PC-9 (cell line): Measurements from ENCODE around the gene BFSP2. TPM values are rescaled to one million over a fixed set of nuclear protein-coding genes. Genes with fewer than 3 reads are reported as not detected.

ENCODE experiments used
- BruUV-seq: library from RNA; stranded (reverse); fragments of 400-500 nt; replicated peaks from 2 replicates; lab custom pipeline; 2021; lab: Mats Ljungman, UMichigan
- CTCF ChIA-PET: fragments of 300-600 bp; sonication (Branson Sonifier 250); formaldehyde crosslinking; loops from one replicate; lab custom pipeline; 2022; ENCODE audit warnings: antibody characterized with exemption; lab: Charles Lee
- POLR2A ChIA-PET: fragments of 300-600 bp; sonication (Branson Sonifier 250); formaldehyde crosslinking; loops from one replicate; lab custom pipeline; 2022; ENCODE audit warnings: antibody characterized with exemption; ENCODE audit not compliant: unreplicated experiment; lab: Charles Lee
- DNase-seq, 2 experiments: peaks; one replicate each; pipeline versions ENCODE4 v3.0.0 to v3.0.0-alpha.2; 2015 to 2022; ENCODE audit warnings: mixed read lengths in 1 of 2
- H2AFZ ChIP-seq: fragments of 200-600 bp; sonication (generic); 2 replicates; pipeline ENCODE4 v1.8.1; 2017; ENCODE audit warnings: antibody characterized with exemption
- H3F3A ChIP-seq: fragments of 200-600 bp; sonication (generic); 2 replicates; pipeline ENCODE4 v1.8.1; 2017; ENCODE audit warnings: antibody characterized with exemption, mild to moderate bottlenecking, low read depth; ENCODE audit not compliant: insufficient read depth
- H3K27ac ChIP-seq: fragments of 200-600 bp; sonication (generic); 2 replicates; pipeline ENCODE4 v1.6.1; 2016; ENCODE audit warnings: mixed run types
- H3K27me3 ChIP-seq: fragments of 200-600 bp; sonication (generic); 2 replicates; pipeline ENCODE4 v1.6.1; 2016; ENCODE audit warnings: low read depth, mixed run types; ENCODE audit not compliant: insufficient read depth
- H3K36me3 ChIP-seq: fragments of 200-600 bp; sonication (generic); 2 replicates; pipeline ENCODE4 v1.6.1; 2016; ENCODE audit warnings: low read depth, mixed run types
- H3K4me1 ChIP-seq: fragments of 200-600 bp; sonication (generic); replicated peaks from 2 replicates; pipeline ENCODE4 v1.6.1; 2016; ENCODE audit warnings: mixed run types; ENCODE audit not compliant: insufficient read depth
- H3K4me2 ChIP-seq: fragments of 200-600 bp; sonication (generic); 2 replicates; pipeline ENCODE4 v1.6.1; 2017; ENCODE audit warnings: mixed run types
- H3K4me3 ChIP-seq: fragments of 200-600 bp; sonication (generic); 2 replicates; pipeline ENCODE4 v1.6.1; 2016; ENCODE audit warnings: mixed run types
- H3K79me2 ChIP-seq: fragments of 200-600 bp; sonication (generic); 2 replicates; pipeline ENCODE4 v1.6.1; 2017; ENCODE audit warnings: low read depth, mixed run types
- H3K9me2 ChIP-seq: fragments of 200-600 bp; sonication (generic); 2 replicates; pipeline ENCODE4 v1.8.1; 2017; ENCODE audit warnings: mild to moderate bottlenecking; ENCODE audit not compliant: insufficient read depth
- H3K9me3 ChIP-seq: fragments of 200-600 bp; sonication (generic); 2 replicates; pipeline ENCODE4 v1.8.1; 2016; ENCODE audit warnings: low read depth; ENCODE audit not compliant: insufficient read depth
- H4K20me1 ChIP-seq: fragments of 200-600 bp; sonication (generic); 2 replicates; pipeline ENCODE4 v1.8.1; 2017; ENCODE audit not compliant: insufficient read depth
- CTCF ChIP-seq: fragments of 200-600 bp; sonication (generic); conservative IDR thresholded peaks from 2 replicates; pipeline ENCODE4 v1.6.1; 2017; ENCODE audit warnings: mixed run types, antibody characterized with exemption, mild to moderate bottlenecking, moderate library complexity
- EZH2 ChIP-seq: fragments of 200-600 bp; sonication (generic); IDR thresholded peaks from 2 replicates; pipeline ENCODE4 v1.8.0; 2017; ENCODE audit warnings: antibody characterized with exemption, low read depth
- intact Hi-C: fragments of 100-400 bp; cut with micrococcal nuclease; formaldehyde crosslinking; loops from one replicate; pipeline ENCODE4 v1.10.0; 2022; ENCODE audit not compliant: unreplicated experiment
- total RNA-seq: library from RNA; stranded (reverse); gene quantifications from 2 replicates; pipeline ENCODE4 v1.2.3, GENCODE V29; 2021

The BFSP2 gene
- total RNA-seq, 1 experiment from 2014 or later: not detected

- no TSS peak for BruUV-seq
- Histone ChIP-seq H3K4me1 (peaks cover 5% of the 10 kb centered on the region), H4K20me1 (no peaks in the 10 kb centered on the region), H3K9me3 (peaks cover 10% of the 10 kb centered on the region; the same call in 1 of the 2 replicates), H2AFZ (no peak overlapping the region), H3F3A (peaks cover 2% of the 10 kb centered on the region), H3K9me2 (no peaks in the 10 kb centered on the region), H3K4me2 (no peak overlapping the region), H3K36me3 (no peaks in the 10 kb centered on the region), H3K27ac (no peak overlapping the region), H3K27me3 (no peaks in the 10 kb centered on the region), H3K4me3 (no peak overlapping the region), H3K79me2 (no peaks in the 10 kb centered on the region)
- CTCF ChIA-PET: no interaction called here
- no peak for DNase-seq
- intact Hi-C loops: no loop called here
- TF ChIP-seq EZH2 (no peak), CTCF (no peak)
- POLR2A ChIA-PET: no interaction called here
These were observed 74.5 kb downstream of the BFSP2 start for GRCh38 chr3:133474251-133474801.

DNA sequence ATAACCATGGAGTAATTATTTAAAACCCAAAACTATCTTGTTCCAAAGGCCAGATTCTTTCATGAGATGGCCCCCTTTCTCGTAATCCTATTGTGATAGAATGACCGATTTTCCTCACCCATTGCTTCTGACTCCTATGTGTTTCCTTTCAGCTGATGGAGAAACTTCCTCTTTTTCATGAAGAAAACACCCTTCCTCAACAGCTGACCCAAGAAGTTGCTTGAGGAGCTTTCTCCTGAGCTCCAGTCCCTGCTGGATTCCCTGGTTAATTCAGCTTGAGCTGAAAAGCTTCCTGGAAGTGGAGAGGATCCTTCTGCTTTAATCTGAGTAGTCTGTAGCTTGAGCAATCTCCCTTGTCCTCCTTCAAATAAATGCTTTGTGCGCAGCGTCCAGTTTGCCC, 75.0 kb downstream of the BFSP2 start:
- no peaks in the 10 kb centered on the region for H4K20me1 ChIP-seq
- no peaks in the 10 kb centered on the region for H3K36me3 ChIP-seq
- no peaks in the 10 kb centered on the region for H3K27me3 ChIP-seq
- no peaks in the 10 kb centered on the region for H3K79me2 ChIP-seq
- intact Hi-C loops: no loop called here
- H3K4me2 ChIP-seq: no peak overlapping the region
- H3K4me3 ChIP-seq: no peak overlapping the region
- ChIA-PET POLR2A (no interaction called here), CTCF (no interaction called here)
- TF ChIP-seq EZH2 (no peak), CTCF (no peak)
- no TSS peak for BruUV-seq
- no peak overlapping the region for H2AFZ ChIP-seq
- no peak for DNase-seq
- H3K9me2 ChIP-seq: no peaks in the 10 kb centered on the region
- H3K9me3 ChIP-seq: peaks cover 10% of the 10 kb centered on the region; the same call in 1 of the 2 replicates
- no peak overlapping the region for H3K27ac ChIP-seq
- peaks cover 10% of the 10 kb centered on the region for H3K4me1 ChIP-seq
- H3F3A ChIP-seq: peaks cover 6% of the 10 kb centered on the region

GRCh38 chr3:133475245-133476010, 75.6 kb downstream of the BFSP2 start:
- H3K27me3 ChIP-seq: no peaks in the 10 kb centered on the region
- H3K4me3 ChIP-seq: no peak overlapping the region
- no peaks in the 10 kb centered on the region for H3K36me3 ChIP-seq
- POLR2A ChIA-PET: no interaction called here
- TF ChIP-seq CTCF (no peak), EZH2 (no peak)
- no TSS peak for BruUV-seq
- intact Hi-C loops: no loop called here
- H3K9me2 ChIP-seq: no peaks in the 10 kb centered on the region
- CTCF ChIA-PET: no interaction called here
- H3K9me3 ChIP-seq: peaks cover 10% of the 10 kb centered on the region; the same call in 1 of the 2 replicates
- no peaks in the 10 kb centered on the region for H4K20me1 ChIP-seq
- no peak overlapping the region for H2AFZ ChIP-seq
- no peak overlapping the region for H3K27ac ChIP-seq
- no peak for DNase-seq
- H3F3A ChIP-seq: peaks cover 9% of the 10 kb centered on the region
- H3K4me2 ChIP-seq: no peak overlapping the region
- H3K4me1 ChIP-seq: peaks cover 14% of the 10 kb centered on the region
- no peaks in the 10 kb centered on the region for H3K79me2 ChIP-seq
